Measurements from ENCODE around the gene BANP.

BANP gene

DNA sequence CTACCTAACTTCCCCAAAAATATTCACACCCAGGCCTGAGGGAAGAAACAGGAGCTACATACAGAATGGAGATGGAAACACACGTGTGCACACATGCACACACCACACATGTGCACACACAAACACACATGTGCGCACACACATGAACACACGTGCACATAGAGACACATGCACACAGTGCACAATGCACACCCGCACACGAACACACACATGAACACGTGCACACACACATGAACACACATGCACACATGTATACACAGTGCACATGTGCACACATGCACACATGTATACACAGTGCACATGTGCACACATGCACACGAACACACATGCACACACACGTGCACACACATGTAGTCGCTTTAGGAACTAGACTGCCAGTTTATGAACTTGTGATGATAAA lies 33.7 kb upstream of the BANP start:
- no peak for DNase-seq (ENCODE audit: low spot score)
- in situ Hi-C loops (cut with MboI; ENCODE audit: low pct_unique_long_range_greater_than_20kb, low sequenced_read_pairs, unreplicated experiment) = no loop called here
- TF ChIP-seq, protein P1, sequence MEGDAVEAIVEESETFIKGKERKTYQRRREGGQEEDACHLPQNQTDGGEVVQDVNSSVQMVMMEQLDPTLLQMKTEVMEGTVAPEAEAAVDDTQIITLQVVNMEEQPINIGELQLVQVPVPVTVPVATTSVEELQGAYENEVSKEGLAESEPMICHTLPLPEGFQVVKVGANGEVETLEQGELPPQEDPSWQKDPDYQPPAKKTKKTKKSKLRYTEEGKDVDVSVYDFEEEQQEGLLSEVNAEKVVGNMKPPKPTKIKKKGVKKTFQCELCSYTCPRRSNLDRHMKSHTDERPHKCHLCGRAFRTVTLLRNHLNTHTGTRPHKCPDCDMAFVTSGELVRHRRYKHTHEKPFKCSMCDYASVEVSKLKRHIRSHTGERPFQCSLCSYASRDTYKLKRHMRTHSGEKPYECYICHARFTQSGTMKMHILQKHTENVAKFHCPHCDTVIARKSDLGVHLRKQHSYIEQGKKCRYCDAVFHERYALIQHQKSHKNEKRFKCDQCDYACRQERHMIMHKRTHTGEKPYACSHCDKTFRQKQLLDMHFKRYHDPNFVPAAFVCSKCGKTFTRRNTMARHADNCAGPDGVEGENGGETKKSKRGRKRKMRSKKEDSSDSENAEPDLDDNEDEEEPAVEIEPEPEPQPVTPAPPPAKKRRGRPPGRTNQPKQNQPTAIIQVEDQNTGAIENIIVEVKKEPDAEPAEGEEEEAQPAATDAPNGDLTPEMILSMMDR (IDR thresholded peaks at IDR 0.05; ENCODE audit: extremely low read depth, insufficient read depth, missing control alignments) = no peak

DNA sequence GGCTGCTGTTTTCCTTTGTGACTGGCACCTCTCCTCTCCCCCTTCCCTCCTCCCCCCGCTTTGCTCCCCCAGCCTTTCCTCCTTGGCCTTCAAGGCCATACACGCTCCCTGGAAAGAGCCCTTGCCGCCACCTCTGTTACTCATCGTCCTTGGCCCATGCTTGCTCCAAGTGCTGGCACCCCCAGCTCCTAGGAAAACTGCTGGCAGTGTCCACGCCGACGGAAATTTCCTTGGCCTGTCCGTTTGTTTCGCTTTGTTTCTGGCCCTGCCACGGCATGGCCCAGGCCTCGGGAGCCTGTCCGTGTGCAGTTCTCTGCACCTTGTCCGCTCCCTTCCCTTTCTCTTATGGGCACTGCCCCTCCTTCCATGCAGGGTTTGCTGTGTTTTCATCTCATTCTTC lies 32.9 kb upstream of the BANP start:
- in situ Hi-C loops (cut with MboI; ENCODE audit: low pct_unique_long_range_greater_than_20kb, low sequenced_read_pairs, unreplicated experiment) = no loop called here
- DNase-seq (ENCODE audit: low spot score) = no peak
- TF ChIP-seq, protein P1 (IDR thresholded peaks at IDR 0.05; ENCODE audit: extremely low read depth, insufficient read depth, missing control alignments) = no peak

DNA sequence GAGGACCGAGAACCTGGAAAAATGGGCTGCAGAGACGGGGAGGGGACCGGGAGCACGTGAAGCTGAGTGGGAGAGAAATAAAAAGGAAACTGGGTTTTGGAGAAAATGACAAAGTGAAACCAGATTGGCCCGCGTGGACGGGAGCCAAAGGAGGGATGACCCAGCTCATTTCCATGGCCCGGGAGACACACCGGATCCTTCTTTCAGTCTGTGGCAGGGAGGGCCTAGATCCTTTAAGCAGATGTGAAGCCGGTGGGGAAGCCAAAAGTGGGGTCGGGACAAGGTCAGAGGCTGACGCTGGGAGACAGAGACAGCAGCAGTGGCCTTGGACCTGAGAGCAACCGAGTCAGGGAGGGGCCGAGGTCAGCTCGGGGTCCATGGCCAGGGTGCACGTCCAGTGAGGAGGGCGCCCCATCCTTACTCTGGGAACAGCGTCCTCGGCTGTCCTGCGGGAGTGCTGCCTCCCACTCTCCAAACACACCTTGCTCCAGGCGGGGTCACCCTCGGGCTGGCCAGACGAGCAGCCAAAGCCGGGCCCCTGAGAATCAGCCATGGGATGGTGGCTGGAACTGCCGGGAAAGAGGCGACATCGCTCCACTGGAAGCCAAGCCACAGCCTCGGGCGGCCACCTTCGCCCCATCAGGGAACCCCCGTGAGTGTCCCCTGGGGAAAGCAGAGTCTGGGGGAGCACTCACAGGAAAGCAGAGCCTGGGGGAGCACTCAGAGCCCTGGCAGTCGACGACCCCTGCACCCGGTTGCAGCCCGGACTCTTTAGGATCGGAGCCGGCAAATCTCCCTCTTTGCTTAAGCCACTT lies 32.2 kb upstream of the BANP start:
- in situ Hi-C loops (cut with MboI; ENCODE audit: low pct_unique_long_range_greater_than_20kb, low sequenced_read_pairs, unreplicated experiment) = no loop called here
- no peak for DNase-seq (ENCODE audit: low spot score)
- TF ChIP-seq, protein P1 (IDR thresholded peaks at IDR 0.05; ENCODE audit: extremely low read depth, insufficient read depth, missing control alignments) = no peak

DNA sequence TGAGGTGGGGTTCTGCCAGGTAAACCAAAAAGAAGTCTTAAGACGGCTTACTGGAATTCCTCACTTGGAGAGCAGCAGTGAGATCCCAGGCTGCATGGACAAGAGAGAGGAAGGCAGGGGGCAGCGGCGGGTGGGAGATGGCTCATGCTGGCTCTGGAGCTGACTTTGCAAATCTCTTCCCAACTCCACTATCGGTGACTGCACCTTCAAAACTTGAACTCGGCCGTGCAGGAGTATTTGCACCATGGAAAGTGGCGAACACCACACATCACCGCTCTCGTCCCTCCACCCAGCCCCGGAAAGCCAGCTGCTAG lies 31.6 kb upstream of the BANP start:
- no peak for DNase-seq (ENCODE audit: low spot score)
- in situ Hi-C loops (cut with MboI; ENCODE audit: low pct_unique_long_range_greater_than_20kb, low sequenced_read_pairs, unreplicated experiment) = no loop called here
- TF ChIP-seq, protein P1 (IDR thresholded peaks at IDR 0.05; ENCODE audit: extremely low read depth, insufficient read depth, missing control alignments) = no peak

DNA sequence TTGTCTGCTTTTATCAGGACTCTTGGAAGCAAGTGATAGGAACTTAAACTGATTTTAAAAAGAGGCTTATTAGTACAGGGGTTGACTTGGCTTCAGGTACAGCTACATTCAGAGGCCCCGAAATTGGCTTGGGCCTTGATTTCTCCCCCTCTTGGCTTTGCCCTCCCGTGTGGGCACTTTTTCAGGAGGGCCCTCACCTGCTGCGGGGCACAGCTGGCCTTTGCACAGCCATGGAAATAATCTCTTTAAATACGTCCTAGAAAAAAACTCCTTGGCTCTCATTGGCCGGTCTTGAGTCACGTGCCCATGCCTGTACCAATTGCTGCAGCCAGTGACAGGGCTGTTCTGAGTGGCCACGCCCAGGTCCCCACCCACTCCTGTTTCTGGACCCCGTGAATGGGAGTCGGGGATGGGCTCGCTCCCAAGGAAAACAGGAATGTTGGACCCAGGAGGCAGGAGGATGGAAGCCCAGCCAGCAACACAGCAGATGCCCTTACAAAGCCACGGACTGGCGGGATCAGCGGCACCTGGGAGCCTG lies 29.9 kb upstream of the BANP start:
- in situ Hi-C loops (cut with MboI; ENCODE audit: low pct_unique_long_range_greater_than_20kb, low sequenced_read_pairs, unreplicated experiment) = no loop called here
- TF ChIP-seq, protein P1 (IDR thresholded peaks at IDR 0.05; ENCODE audit: extremely low read depth, insufficient read depth, missing control alignments) = no peak
- no peak for DNase-seq (ENCODE audit: low spot score)

DNA sequence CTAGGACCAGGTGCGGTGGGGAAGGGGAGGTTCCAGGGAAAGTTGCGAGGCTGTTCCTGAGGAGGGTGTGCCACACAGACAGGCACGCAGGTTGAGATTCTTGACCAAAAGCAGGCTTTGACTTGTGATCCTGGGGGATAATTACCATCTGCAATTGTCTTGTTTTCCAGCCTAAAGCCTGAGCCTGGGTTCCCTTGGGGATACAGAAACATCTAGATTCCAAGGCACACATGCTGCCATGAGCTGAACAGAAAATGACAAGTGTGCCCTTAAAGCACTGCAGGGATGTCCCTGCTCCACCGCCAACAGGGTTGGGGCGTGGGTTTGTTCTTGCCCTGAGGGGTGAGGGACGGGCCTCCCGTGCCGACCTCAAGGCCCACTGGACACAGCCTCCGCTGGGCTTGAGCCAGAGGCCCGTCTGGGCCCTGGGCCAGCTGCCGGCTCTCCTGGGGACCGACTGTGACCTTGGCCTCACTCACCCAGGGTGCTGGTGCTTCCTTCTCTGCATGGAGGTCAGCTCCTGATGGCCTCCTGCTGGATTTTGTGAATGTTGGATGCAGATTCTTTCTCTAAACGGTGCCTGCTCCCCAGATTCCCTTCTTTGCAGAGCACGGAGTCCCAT lies 28.9 kb upstream of the BANP start:
- no peak for DNase-seq (ENCODE audit: low spot score)
- in situ Hi-C loops (cut with MboI; ENCODE audit: low pct_unique_long_range_greater_than_20kb, low sequenced_read_pairs, unreplicated experiment) = no loop called here
- TF ChIP-seq, protein P1 (IDR thresholded peaks at IDR 0.05; ENCODE audit: extremely low read depth, insufficient read depth, missing control alignments) = no peak

Data from GM13977 (cell line).